ENCODE data around the gene PDS5B.

The PDS5B gene

GRCh38 chr13:32731074-32731473 lies 144.8 kb downstream of the PDS5B start:
- DNase-seq (ENCODE audit: low read depth), result no peak

DNA sequence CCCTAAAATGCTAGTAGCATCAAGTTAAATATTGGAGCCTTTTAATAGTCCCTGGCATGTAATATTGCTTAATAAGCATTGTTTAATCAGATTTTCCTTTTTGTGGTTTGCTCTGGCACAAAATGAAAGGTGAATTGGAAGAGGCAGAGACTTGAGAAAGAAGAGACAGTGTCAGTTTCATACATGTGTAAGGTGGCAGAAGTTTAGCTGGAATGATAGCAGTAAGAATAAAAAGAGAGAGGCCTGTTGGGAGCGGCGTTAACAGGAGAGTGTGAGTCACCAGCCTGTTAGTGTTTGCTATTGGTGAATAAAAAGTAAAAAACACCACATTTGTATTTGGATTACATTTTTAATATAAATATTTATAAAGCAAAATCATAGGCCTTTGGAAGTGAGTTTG lies 145.3 kb downstream of the PDS5B start:
- no peak for DNase-seq (ENCODE audit: low read depth)

GRCh38 chr13:32733690-32734089 lies 147.4 kb downstream of the PDS5B start:
- DNase-seq (ENCODE audit: low read depth), result no peak

GRCh38 chr13:32734511-32734910 lies 148.3 kb downstream of the PDS5B start:
- no peak for DNase-seq (ENCODE audit: low read depth)

- no peak for DNase-seq (ENCODE audit: low read depth)
These were observed 149.6 kb downstream of the PDS5B start for GRCh38 chr13:32735859-32736258.

GRCh38 chr13:32736648-32737047 lies 150.4 kb downstream of the PDS5B start:
- DNase-seq (ENCODE audit: low read depth), result no peak

- no peak for DNase-seq (ENCODE audit: low read depth)
These were observed 150.9 kb downstream of the PDS5B start for GRCh38 chr13:32737111-32737571.

GRCh38 chr13:32737679-32738078 lies 151.4 kb downstream of the PDS5B start:
- DNase-seq (ENCODE audit: low read depth), result no peak

- no peak for DNase-seq (ENCODE audit: low read depth)
These were observed 159.3 kb downstream of the PDS5B start for GRCh38 chr13:32745509-32745908.

GRCh38 chr13:32746474-32746873 lies 160.2 kb downstream of the PDS5B start:
- no peak for DNase-seq (ENCODE audit: low read depth)

DNA sequence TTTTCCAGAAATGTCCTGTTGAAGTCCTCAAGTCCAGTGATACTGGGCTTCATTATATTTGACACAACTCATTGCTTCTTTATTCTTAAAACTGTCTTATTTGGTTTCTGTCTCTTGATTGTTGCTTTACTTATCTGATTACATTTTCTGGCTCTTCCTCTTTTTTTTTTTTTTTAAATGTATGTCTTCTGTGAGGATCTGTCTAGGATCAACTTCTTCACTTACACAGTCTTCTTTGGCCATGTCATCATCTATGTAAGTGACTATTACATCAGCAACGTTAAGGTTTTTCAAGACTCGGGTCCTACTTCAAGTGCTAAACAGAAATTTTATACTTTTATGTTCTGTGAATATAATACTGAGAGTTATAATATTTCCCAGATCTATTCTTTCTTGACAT lies 162.1 kb downstream of the PDS5B start:
- no peak for DNase-seq (ENCODE audit: low read depth)

GRCh38 chr13:32751340-32751739 lies 165.1 kb downstream of the PDS5B start:
- no peak for DNase-seq (ENCODE audit: low read depth)

GRCh38 chr13:32752311-32752710 lies 166.1 kb downstream of the PDS5B start:
- DNase-seq (ENCODE audit: low read depth), result no peak

DNA sequence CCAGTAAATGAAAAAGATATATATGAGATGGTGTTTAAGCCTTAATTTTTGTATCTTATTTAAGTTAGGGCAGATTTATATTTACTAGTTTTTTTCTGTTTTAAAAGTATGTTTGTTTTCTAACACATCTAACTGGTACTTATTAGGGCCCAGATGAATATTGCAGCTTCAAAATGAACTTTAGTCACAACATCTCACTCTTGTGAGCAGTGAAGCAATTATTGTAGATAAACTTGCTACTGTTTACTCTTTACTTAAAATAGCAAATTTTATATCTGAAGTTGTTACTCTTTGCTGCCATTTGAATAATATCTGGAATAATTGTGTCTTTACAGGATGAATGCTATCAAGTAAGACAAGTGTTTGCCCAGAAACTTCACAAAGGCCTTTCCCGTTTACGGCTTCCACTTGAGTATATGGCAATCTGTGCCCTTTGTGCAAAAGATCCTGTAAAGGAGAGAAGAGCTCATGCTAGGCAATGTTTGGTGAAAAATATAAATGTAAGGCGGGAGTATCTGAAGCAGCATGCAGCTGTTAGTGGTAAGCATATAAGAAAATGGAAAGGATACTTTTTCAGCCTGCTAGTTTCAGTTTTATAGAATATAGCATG lies 166.8 kb downstream of the PDS5B start:
- DNase-seq (ENCODE audit: low read depth), result no peak

- no peak for DNase-seq (ENCODE audit: low read depth)
These were observed 167.9 kb downstream of the PDS5B start for GRCh38 chr13:32754179-32754578.

DNA sequence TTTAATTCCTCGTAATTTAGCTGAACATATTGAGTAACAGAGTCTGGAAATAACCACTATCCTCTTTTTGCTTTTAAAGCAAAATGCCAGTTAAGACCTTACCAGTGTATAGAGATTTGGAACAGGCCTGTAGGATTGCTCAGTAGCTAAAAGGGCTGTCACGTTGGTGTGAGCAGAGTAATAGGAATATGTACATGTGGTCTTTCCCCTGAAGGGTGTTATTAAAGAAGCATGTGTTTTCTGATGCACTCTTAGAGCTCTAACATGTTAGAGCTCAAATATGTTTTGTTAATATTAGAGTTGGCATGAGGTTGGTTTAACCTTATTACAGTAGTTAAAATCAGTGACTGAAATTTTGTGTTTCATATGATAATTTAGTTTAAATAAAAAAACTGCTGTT lies 172.9 kb downstream of the PDS5B start:
- no peak for DNase-seq (ENCODE audit: low read depth)

GRCh38 chr13:32761472-32761871 lies 175.2 kb downstream of the PDS5B start:
- DNase-seq (ENCODE audit: low read depth), result no peak

GRCh38 chr13:32779119-32779518 lies 192.9 kb downstream of the PDS5B start:
- DNase-seq (ENCODE audit: low read depth), result no peak

GRCh38 chr13:32781906-32782305 lies 195.7 kb downstream of the PDS5B start:
- no peak for DNase-seq (ENCODE audit: low read depth)

GRCh38 chr13:32783067-32783466 lies 196.8 kb downstream of the PDS5B start:
- DNase-seq (ENCODE audit: low read depth), result no peak

GRCh38 chr13:32790731-32791130 lies 204.5 kb downstream of the PDS5B start:
- no peak for DNase-seq (ENCODE audit: low read depth)

DNA sequence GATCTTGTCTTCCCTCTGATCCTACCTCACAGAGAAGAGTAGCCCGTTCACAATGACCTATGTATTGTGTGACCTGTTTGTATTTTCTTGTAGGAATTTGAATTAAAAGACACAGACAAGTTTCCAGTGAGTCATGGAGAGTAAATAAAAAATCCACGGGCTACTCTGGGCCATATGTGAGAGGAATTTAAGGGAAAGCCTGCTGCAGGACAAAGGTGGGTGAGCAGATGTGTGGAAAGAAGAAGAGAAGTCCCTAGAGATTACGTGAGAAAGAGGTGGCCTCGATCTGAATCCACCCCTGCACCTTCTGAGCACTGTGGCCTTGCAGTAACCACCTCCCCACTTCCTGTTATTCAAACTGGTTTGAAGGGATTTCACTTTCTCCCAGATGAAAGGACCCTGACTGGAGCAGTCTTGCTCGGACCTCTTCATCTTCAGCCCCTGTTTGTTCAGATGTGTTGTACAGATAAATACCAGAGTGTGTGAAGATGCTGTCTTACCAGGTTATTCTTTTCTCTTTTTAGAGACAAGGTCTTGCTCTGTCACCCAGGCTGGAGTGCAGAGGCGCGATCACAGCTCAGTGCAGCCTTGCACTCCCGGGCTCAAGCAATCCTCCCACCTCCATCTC lies 205.4 kb downstream of the PDS5B start:
- DNase-seq (ENCODE audit: low read depth), result no peak

DNA sequence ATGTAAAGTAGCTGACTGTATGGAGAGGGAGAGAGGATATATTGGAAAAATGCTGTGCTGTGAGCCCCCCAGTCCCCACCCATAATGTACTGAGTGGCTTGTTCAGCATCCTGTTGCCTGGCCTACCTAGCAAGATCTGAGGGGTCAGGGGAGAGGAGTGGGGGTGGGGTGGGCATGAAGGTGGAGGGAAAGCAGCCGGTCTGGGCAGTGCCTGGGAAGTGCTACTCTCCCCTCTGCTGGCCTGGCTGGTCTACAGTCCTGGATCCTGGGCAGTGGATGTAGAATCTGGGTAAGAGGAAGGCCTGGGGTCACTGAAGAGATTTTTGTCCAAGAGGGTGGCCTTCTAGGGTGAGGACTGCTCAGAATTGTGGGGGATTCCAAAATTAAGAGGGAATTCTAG lies 210.5 kb downstream of the PDS5B start:
- DNase-seq (ENCODE audit: low read depth), result no peak

- no peak for DNase-seq (ENCODE audit: low read depth)
These were observed 215.9 kb downstream of the PDS5B start for GRCh38 chr13:32802159-32802558.

Measured in stimulated activated CD8-positive, alpha-beta memory T cell treated with anti-CD3 and anti-CD28 coated beads, Interleukin-15, amount 100 ng/mL, for 24 hours (primary cell).